ENCODE measurements around the gene GPN1.

DNA sequence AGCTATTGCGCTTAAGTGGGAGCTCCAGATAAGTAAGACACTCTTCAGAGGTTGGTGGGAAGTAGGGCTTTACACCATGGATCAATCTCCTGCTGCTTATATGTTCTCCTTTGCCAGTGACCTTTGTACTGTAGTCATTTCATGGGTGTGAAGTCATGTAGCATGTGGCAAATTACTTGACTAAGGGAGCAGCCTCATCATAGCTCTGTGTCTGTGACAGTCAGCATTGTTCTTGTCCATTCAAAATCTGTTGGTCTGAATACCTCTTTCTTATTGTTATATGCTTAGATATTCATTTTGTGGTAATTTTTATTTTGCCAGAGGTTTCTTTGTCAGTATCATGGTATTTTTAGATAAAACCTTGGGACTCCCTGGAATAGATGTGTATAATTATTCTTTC, 53.0 kb downstream of the GPN1 start:
- TF ChIP-seq, protein P1, sequence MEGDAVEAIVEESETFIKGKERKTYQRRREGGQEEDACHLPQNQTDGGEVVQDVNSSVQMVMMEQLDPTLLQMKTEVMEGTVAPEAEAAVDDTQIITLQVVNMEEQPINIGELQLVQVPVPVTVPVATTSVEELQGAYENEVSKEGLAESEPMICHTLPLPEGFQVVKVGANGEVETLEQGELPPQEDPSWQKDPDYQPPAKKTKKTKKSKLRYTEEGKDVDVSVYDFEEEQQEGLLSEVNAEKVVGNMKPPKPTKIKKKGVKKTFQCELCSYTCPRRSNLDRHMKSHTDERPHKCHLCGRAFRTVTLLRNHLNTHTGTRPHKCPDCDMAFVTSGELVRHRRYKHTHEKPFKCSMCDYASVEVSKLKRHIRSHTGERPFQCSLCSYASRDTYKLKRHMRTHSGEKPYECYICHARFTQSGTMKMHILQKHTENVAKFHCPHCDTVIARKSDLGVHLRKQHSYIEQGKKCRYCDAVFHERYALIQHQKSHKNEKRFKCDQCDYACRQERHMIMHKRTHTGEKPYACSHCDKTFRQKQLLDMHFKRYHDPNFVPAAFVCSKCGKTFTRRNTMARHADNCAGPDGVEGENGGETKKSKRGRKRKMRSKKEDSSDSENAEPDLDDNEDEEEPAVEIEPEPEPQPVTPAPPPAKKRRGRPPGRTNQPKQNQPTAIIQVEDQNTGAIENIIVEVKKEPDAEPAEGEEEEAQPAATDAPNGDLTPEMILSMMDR (conservative IDR thresholded peaks at IDR 0.05; ENCODE audit: low read depth in 2 of 2), result no peak
- no peak for TF ChIP-seq JUNB (IDR thresholded peaks at IDR 0.05; ENCODE audit: unreplicated experiment)

Data from GM23338 (cell line).